Stimulated activated CD4-positive, alpha-beta T cell treated with anti-CD3 and anti-CD28 coated beads, TNF-alpha, amount 100 ng/mL, for 4 hours (primary cell): ENCODE measurements around the gene ARID1B.

Source experiments
- DNase-seq, 3 experiments: peaks; one replicate each; pipeline ENCODE4 v3.0.0-alpha.2; 2020; ENCODE audit warnings: low read depth in 3 of 3

Gene ARID1B

DNA sequence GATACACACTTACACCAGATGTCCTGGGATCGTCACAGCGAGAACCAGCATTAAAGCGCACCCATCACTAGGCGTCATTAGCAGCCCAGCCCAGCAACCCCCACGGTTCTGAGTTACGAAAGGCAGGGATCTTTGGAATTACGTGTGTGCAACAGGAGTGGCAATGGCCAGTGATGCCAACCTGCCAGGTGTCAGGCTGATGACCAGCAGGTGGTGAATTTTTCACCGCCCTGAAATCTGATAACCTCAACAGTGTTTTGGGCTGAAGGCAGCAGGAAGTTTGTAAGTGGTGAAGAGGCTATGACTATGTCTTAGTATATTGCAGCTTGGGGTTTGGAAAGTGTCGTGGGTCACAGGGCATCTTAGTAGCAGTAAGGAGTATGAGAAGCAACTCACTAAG, 380.1 kb downstream of the ARID1B start:
- no peak for DNase-seq

DNA sequence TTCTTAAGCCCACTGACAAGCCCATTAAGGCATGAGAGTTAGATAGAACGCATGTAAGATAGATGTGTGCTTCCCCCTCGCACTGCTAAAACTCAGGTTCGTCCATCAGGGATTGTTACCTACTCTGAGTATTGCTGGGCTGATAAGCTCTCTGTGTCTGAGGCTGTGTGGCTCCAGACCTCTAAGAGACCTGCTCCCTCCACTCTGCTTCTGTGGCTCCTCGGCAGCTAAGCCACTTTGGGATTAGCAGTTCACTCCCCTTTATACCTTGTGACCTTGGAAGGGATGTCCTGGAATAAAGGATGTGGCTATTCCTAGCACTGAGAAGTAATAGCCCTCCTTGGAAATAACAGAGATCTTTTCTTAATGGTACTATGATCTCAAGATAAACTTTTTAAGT, 381.3 kb downstream of the ARID1B start:
- no peak for DNase-seq

- no peak for DNase-seq
Observed at GRCh38 chr6:157158897-157159296, 381.7 kb downstream of the ARID1B start.

DNA sequence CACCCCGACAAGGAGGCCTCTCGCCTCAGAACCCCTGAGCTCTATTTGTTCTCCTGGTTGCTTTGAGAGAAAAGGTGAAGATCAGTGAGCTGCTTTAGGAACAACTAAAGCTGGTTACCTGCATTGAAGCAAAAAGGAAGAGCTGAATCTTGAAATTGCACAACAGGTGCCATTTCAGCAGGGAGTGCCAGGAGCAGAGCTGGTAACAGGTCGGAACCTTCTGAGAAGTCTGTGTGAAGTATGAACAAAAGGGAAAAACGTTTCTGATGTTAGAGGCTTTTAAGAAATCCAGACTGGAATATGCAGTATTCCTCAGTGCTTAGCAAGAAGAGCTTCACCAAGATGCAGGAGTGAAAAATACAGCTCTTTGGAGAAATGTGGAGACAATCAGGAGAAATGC, 382.2 kb downstream of the ARID1B start:
- no peak for DNase-seq

GRCh38 chr6:157161912-157162311, 384.7 kb downstream of the ARID1B start:
- DNase-seq, result no peak

DNA sequence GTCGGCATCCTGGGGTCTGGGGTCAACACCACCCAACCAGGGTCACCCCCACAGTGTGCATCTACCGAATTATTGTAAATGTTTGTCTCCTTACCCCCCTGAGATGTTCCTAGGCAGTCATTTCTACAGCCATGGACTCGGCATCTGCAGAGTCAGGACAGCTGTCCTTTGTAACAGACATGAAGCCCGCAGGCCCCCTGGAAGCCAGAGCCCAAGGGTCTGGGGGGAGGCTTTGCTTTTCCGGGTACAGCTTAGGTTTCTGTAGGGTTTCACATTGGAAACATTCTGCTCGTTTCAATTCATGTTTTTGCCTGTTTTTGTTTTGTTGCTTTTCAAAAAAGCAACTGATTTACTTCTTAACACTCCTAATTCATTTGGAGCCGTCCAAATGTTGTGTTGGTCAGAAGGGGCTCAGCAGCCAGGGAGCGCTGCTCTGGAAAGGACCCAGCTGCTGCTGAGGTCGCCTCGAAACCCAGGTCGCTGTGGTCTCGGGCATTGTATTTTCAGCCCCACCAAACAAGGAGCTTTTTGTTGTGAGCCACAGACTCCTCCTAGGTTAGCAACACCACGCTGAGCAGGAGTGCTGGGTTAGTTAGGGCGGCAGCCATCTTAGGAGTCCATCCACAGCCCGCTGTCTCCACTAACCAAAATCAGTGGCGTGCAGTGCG, 385.7 kb downstream of the ARID1B start:
- DNase-seq, result no peak

GRCh38 chr6:157163434-157164159, 386.4 kb downstream of the ARID1B start:
- no peak for DNase-seq

DNA sequence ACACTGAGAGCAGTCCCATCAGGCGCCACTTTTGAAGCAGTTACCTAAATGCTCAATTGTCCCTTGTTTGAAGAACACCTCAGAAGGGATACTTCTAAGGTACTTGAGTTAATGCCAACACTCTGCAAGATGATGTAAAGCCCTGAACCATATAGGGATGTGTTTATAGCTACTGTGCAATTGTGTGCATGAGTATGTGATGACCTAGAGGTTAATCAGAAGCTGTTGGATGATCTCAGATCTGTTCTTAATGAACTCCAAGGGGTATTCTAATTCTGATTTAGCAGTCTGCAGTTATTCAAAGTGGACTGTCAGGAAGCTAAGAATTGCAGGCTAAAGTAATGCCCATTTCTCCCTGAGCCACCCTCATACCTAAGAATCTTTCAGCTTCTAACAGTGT, 387.8 kb downstream of the ARID1B start:
- DNase-seq, result no peak

GRCh38 chr6:157166784-157167183, 389.6 kb downstream of the ARID1B start:
- DNase-seq, result no peak

- no peak for DNase-seq
Observed at GRCh38 chr6:157167837-157168236, 390.7 kb downstream of the ARID1B start.

- DNase-seq, result no peak
Observed at GRCh38 chr6:157168471-157168870, 391.3 kb downstream of the ARID1B start.

DNA sequence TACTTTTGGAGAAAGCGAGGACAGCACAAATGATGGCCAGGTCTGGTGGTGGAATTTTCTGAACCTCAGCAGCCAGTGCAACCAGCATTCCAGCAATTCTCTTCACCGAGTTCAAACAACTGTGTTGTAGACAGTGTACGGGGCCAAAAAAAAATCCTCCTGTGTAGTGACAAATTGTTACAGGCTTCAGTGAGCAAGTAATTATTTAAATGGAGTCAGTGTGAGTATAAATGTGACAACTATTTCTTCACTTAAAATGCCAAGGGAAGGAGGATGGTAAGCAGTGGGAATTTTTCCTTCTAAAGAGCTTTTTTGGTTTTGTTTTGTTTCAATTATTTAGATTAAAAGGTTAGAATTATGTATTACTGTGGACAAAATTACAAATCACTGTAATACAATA, 392.0 kb downstream of the ARID1B start:
- DNase-seq, result no peak

- DNase-seq, result no peak
Observed at GRCh38 chr6:157169656-157170055, 392.5 kb downstream of the ARID1B start.

DNA sequence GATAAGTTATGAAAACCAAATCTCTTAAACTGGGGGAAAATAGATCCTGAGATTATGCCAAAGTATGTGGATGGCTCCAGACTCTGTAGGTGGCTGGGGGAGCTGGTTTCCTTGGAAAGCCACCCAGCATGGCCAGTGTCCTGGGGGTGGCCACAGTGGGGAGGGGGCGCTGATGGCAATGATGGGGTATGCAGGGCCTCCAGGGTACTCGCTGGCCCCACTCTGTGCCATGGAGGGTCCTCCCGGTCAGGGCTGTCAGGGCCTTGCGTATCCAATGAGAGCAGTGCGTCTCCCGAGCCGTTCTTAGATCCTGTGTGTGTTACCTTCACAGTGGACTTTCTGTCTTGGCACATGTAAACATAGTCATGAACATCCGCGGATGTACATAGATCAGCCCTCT, 393.4 kb downstream of the ARID1B start:
- no peak for DNase-seq

DNA sequence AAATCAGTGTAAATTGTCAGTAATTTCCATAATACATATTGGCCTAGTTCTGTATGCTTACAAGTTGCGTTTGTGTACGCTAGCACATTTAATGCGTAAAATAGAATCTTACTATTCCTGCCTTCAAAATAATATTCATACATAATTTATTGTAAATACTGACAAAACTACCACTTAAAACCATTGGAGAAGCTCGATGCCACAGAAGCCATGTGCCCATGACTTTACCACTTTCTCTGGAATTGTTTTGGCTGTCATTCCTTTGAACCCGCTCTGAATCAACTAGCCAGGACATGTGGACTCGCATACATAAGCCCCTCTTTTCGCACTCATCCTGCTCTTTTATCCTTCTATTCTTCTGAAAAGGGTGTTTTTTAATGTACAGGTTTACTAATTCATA, 394.6 kb downstream of the ARID1B start:
- no peak for DNase-seq

DNA sequence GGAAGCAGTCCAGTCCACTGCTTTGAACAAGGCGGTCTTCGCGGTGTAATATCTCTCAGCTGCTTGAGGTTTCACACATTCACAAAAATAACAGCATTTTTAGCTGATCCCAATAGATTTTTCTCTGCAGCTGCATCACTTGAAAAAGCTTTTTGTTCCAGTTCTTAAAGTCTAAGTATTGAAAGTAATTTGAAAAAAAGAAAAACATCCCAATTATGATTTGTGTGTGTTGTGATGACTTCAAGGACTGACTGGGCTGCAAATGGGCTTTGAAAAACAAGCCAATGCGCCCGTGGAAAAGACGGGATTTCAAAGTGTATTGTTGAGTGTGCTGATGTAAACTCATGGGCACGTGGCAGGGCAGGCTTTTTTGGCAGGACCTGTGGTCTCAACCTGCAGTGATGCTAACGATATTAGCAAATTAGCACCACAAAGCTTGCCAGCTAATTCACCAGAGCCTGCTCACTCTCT, 395.1 kb downstream of the ARID1B start:
- no peak for DNase-seq

DNA sequence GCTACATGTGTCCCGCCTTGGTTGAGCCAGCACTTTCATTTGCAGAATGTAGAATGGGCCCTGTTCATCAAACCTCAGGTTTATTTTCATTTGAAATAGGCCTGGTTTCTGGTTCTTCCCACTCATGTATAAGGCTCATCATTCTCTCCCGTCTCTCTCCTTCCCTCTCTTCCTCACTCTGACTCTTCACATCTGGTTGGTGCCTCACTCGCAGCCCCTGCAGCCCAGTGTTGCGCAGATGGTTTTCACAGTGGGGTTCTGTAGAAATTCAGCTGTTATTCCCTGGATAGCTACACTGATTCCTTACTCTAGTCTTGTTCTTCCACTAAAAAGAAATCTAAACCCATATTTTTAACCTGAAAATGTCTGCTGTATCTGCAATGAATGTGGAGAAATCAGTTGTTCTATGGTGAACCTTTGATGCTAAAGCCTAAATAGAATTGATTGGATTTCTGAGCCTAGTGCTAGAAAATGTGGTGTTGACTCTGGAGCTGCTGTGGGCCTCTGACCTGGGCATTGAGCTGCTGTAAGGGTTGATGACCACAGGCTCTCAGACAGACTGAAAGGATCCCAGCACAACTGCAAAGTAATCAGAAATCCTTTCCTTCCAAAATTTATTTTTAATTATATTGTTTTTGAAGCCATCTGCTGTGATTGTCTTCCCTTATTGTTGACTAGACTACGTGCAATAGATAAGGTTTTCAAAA, 395.8 kb downstream of the ARID1B start:
- no peak for DNase-seq

- DNase-seq, result no peak
Observed at GRCh38 chr6:157173776-157174175, 396.6 kb downstream of the ARID1B start.

DNA sequence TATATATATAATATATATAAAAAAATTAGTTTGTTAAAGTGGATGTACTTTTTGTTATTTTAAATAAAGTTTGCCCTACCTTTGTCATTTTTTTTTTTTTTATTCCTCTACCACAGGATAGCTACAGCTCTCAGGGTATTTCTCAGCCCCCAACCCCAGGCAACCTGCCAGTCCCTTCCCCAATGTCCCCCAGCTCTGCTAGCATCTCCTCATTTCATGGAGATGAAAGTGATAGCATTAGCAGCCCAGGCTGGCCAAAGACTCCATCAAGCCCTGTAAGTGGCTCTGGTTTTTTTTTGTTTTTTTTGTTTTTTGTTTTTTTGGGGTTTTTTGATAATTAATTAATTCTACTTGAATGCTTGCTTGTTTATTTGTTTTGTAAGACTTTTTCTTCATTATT, 397.6 kb downstream of the ARID1B start:
- no peak for DNase-seq

DNA sequence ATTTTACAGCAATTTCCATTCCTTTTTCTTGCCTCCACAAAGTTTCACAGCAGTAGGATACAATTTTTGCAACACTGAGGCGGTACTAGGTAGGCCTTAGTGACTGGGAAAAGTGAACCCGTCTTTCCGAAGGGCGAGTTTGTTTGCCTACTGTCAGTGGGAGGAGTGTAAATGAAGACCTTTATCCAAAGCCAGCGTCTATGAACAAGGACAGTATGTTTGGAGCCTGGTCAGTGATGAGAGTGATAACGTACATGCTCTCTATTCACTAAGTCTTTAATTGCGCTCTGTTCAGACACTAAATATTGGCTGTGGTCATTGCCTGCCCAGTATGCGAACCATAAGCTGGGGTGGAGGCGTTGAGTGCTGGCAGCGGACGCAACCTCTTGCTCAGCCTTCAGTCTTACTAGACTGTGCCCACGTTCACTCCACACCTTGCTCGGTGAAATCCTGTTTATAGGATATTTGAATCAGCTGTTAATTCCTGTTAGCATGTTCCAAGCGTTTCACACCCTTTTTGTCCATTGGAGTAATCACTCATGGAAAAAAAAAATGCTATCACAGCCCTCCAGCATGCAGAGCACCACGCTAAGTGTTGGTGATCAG, 400.7 kb downstream of the ARID1B start:
- no peak for DNase-seq

GRCh38 chr6:157181649-157182048, 404.5 kb downstream of the ARID1B start:
- DNase-seq, result no peak

GRCh38 chr6:157182503-157183264, 405.5 kb downstream of the ARID1B start:
- no peak for DNase-seq
